Spleen (tissue), 7 donors: ENCODE data around the gene KLHL2.

Source experiments
- POLR2A ChIP-seq, 3 donors: fragments of 450-650 bp; IDR thresholded peaks; one replicate each; pipeline ENCODE4 v1.5.1; 2017; ENCODE audit warnings: antibody characterized with exemption in 3 of 3, mild to moderate bottlenecking in 1 of 3
- POLR2AphosphoS5 ChIP-seq, 3 donors: sonication (generic); formaldehyde crosslinking; IDR thresholded peaks; one replicate each; pipeline ENCODE4 v1.5.1; 2017; ENCODE audit warnings: antibody characterized with exemption in 3 of 3
- TF ChIP-seq, protein P1 (sequence below), 11 experiments: fragments of 200-600 bp in 7 of 11; fragments of 450-650 bp in 4 of 11; sonication (generic) in 4 of 11; IDR thresholded peaks in 8 of 11; conservative IDR thresholded peaks in 3 of 11; 1 replicate in 7 of 11; 2 replicates in 4 of 11; pipeline versions ENCODE4 v1.4.0 to v1.8.0; 2016 to 2021; ENCODE audit warnings: antibody characterized with exemption in 11 of 11, inconsistent platforms in 4 of 11, mild to moderate bottlenecking in 1 of 11
- donor health status: DM: no; HTN: no; CAD: no; lungs with moderate emphysema.
- donor health status: DM: no; HTN: no; CAD: no.
- donor health status: DM: no; HTN: no; CAD: no.

DNA sequence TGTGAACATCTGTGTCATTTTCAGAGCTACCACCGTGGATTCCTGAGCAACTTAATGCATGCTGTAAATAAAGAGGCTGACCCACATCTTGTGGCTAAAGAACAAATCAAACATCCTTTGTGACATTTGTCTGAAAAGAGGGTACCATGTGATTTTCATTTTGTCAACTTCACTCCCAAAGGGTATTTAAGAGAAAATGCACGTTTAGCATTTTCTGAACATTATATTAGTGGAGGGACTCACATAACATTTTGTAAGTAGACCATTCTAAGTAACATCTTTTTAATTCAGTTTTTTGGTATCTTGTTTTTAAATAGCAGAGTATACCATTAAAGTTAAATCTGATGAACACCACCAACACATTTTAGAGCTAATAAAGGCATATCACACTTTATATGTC, 154.4 kb downstream of the KLHL2 start:
- TF ChIP-seq, protein P1, sequence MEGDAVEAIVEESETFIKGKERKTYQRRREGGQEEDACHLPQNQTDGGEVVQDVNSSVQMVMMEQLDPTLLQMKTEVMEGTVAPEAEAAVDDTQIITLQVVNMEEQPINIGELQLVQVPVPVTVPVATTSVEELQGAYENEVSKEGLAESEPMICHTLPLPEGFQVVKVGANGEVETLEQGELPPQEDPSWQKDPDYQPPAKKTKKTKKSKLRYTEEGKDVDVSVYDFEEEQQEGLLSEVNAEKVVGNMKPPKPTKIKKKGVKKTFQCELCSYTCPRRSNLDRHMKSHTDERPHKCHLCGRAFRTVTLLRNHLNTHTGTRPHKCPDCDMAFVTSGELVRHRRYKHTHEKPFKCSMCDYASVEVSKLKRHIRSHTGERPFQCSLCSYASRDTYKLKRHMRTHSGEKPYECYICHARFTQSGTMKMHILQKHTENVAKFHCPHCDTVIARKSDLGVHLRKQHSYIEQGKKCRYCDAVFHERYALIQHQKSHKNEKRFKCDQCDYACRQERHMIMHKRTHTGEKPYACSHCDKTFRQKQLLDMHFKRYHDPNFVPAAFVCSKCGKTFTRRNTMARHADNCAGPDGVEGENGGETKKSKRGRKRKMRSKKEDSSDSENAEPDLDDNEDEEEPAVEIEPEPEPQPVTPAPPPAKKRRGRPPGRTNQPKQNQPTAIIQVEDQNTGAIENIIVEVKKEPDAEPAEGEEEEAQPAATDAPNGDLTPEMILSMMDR (IDR thresholded peaks at IDR 0.05 in 8 of 11, conservative IDR thresholded peaks at IDR 0.05 in 3 of 11) = no peak
- no peak for TF ChIP-seq POLR2A (IDR thresholded peaks at IDR 0.05)
- TF ChIP-seq POLR2AphosphoS5 (IDR thresholded peaks at IDR 0.05) = no peak
